Measurements from ENCODE around the gene BCKDHB.

DNA sequence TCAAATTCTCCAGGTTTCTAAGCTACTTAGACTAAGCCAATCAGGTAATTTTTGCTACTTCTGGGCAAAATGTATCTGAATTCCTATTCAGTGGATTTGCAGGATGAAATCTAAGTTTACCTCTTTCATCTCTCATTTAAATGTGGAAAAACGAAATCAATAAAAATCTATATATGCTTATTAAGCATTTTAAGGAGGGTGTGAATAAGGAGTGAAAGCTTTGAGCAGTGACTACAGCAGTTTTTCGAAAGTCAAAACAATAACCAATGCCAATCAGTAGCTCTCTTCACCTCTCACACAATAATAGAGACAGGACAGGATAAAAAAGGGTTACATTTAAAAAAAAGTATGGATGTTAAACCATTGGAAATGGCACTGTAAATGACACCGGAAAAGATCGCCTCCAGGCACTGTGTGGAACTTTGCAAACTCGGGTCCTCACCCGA, 476 bp upstream of the BCKDHB start:
- TF ChIP-seq, protein P1, sequence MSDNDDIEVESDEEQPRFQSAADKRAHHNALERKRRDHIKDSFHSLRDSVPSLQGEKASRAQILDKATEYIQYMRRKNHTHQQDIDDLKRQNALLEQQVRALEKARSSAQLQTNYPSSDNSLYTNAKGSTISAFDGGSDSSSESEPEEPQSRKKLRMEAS (IDR thresholded peaks at IDR 0.05) = no peak
- TF ChIP-seq CREB1 (IDR thresholded peaks at IDR 0.05; ENCODE audit: low read depth) (no peak), EP300 (IDR thresholded peaks at IDR 0.05; ENCODE audit: borderline replicate concordance) (no peak)

Data from Ishikawa (cell line).